KOPT-K1 (cell line): Measurements from ENCODE around the gene ZDHHC14.

Source experiments
- H3K27ac ChIP-seq: fragments of 200-600 bp; sonication (generic); 2 replicates; pipeline ENCODE4 v1.5.1; 2016; ENCODE audit warnings: antibody characterized with exemption, mild to moderate bottlenecking, low read depth, low read length; ENCODE audit not compliant: poor library complexity, severe bottlenecking
- H3K36me3 ChIP-seq: fragments of 200-600 bp; sonication (generic); 2 replicates; pipeline ENCODE4 v1.5.1; 2017; ENCODE audit warnings: antibody characterized with exemption, mild to moderate bottlenecking, low read length, moderate library complexity; ENCODE audit not compliant: insufficient read depth
- H3K9me3 ChIP-seq: fragments of 200-600 bp; sonication (generic); 2 replicates; pipeline ENCODE4 v1.5.1; 2017; ENCODE audit warnings: antibody characterized with exemption, low read length, mild to moderate bottlenecking; ENCODE audit not compliant: insufficient read depth, poor library complexity, severe bottlenecking

Gene ZDHHC14

DNA sequence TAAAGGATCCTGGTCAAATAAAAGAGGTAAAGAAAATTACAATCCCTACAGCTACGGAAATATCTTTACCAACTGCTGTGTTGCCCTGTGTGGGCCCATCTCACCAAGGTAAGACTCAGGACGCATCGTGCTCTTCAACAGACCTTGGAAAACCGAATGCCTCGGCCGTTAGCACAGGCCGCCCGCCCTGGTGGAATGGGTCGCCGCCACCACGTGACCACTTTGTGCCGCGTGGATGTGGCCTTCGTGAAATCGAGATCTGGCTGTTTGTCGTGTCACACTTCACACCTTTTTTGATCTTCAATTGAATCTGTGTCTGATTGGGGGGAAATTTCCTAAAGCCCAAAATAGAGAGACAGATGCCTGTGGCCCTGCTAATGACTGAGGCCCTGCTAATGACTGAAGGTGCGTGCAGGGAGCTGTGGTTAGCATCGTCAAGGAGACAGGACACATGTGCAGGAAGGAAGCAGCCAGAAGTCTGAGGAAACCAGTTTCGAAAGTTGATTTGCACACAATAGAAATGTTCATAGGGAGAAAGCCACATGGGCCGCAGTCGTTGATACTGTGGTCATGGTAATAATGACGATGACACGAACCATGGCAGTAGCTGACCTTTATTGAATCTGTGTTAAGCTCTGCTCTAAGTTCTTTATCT is 266.4 kb downstream of the ZDHHC14 start:
- H3K36me3 ChIP-seq = no peaks in the 10 kb centered on the region
- H3K27ac ChIP-seq = peak overlapping the region; percentile 38
- no peaks in the 10 kb centered on the region for H3K9me3 ChIP-seq

DNA sequence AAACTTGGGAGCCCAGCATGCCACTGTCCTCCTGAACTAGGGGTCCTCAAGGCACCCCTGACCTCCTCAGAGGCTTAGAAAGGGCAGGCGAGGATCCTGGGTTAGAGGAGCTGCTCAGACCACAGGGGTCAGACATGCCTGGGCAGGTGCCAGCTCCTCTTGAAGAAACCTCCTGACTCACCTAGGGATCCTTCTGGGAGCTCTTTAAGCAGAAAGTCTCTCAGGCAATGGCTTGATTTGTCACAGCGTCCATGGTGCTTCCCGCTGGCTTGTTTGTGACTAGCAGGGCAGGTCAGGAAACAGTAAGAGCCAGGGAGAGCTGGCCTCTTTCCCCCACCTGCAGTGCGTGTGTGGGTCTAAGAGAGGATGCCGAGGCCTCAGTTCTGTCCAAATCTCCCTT is 267.6 kb downstream of the ZDHHC14 start:
- no peaks in the 10 kb centered on the region for H3K9me3 ChIP-seq
- H3K36me3 ChIP-seq = no peaks in the 10 kb centered on the region
- H3K27ac ChIP-seq = peak overlapping the region; percentile 38

DNA sequence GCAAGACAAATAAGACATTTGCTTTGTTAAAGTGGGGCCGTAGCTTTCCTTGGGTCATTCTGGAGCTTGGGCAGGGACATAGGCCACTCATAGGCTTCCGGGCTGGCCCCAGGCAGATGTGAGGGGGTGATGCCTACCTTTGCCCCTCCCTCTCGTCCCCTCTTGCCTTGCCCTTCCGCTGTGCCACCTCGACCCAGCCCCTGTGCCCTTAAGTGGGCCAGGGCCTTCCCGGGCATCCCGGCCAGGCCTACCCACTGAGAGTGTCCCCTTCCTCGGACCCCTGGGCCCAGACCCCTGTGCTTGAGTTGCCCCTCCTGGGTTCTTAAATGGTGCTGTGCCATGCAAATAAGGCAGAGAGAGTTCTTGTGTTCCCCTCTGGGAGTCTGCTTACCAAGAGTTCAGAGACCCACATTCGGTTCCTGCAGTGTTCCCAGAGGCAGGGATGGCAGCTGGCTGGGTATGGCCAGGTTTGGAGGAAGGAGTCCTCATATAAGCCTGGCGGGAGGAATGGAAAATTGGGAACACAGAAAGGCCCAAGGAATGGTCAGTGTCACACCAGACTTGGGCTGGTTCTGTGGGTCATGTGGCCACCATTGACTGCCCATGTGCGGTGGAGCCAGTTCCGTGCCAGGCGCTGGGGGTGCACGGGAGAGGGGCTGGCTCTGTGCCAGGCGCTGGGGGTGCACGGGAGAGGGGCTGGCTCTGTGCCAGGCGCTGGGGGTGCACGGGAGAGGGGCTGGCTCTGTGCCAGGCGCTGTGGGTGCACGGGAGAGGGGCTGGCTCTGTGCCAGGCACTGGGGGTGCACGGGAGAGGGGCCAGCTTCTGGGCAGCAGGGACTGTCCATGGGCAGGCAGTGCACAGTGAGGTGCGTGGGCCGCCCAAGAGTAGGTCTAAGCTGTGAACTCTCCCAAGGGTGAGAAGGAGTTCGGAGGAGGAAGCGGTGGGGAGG is 268.6 kb downstream of the ZDHHC14 start:
- H3K27ac ChIP-seq = no peak overlapping the region
- H3K9me3 ChIP-seq = no peaks in the 10 kb centered on the region
- H3K36me3 ChIP-seq = no peaks in the 10 kb centered on the region

DNA sequence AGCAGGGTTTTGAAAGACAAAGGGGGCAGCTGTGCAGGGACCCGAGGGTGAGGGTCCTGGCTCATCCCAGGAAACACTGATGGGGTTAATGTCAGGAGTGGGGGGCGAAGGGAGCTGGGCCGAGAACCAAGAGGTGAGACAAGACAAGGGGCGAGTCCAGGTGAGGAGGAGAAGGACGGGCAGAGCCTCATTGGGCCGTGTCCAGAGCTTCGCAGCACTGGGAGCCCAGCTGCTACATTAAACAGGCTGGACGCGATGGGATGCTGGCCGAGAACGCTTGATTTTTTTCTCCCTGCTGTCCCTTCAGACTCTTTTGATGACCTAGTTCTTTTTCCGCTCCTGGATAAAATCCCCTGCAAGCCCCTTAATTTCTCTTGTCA is 269.3 kb downstream of the ZDHHC14 start:
- Histone ChIP-seq H3K9me3 (no peaks in the 10 kb centered on the region), H3K27ac (no peak overlapping the region), H3K36me3 (no peaks in the 10 kb centered on the region)

DNA sequence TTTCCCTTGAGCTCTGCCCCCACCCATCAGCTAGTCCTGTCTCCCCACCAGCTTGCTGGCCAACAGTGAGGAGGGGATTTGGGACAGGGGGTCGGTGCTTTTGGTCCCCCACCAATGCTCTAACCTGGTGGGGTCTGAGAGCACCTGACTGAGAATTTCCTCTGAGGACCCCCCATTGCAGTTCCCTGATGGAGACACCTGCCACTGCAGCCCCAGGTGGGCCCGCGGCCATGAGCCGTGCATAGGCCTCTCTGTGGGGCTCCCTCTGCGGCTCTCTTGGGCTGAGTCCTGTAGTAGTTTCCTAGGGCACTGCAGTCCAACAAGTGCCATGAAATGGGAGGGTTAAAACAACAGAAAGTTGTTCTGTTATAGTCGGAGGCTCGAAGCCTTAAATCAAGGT is 269.8 kb downstream of the ZDHHC14 start:
- no peaks in the 10 kb centered on the region for H3K9me3 ChIP-seq
- no peaks in the 10 kb centered on the region for H3K36me3 ChIP-seq
- no peak overlapping the region for H3K27ac ChIP-seq

DNA sequence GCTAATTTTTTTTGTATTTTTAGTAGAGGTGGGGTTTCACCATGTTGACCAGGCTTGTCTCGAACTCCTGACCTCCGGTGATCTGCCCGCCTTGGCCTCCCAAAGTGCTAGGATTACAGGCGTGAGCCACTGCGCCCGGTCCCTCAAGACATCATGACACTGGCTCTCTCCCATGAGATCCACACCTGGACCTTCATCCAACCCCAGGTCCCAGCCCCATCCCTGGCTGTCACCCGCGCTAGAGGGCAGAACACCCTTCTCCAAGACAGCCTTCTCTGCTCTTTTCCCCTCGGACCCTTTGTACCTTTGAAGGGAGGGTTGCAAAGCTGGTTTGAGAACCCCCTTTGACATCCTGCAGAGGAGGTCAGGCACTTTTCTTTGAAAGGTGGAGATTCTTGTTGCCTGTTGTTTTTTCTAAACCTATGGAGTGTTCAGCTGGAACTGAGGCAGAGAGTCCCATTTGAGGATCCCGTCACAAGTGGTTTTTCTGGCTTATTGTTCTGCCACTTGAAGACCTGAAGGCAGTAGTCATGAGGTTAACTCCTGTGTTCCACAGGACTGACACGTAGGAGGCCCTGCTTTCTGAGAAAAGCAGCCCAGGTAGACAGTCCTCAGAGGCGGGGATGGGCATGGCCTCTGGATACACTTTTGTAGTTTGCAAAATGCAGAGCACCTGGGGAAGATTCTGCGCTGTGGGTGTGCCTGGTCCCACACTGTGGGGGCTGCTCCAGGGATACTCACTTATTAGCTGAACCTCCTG is 270.9 kb downstream of the ZDHHC14 start:
- no peak overlapping the region for H3K27ac ChIP-seq
- H3K36me3 ChIP-seq = no peaks in the 10 kb centered on the region
- H3K9me3 ChIP-seq = no peaks in the 10 kb centered on the region

DNA sequence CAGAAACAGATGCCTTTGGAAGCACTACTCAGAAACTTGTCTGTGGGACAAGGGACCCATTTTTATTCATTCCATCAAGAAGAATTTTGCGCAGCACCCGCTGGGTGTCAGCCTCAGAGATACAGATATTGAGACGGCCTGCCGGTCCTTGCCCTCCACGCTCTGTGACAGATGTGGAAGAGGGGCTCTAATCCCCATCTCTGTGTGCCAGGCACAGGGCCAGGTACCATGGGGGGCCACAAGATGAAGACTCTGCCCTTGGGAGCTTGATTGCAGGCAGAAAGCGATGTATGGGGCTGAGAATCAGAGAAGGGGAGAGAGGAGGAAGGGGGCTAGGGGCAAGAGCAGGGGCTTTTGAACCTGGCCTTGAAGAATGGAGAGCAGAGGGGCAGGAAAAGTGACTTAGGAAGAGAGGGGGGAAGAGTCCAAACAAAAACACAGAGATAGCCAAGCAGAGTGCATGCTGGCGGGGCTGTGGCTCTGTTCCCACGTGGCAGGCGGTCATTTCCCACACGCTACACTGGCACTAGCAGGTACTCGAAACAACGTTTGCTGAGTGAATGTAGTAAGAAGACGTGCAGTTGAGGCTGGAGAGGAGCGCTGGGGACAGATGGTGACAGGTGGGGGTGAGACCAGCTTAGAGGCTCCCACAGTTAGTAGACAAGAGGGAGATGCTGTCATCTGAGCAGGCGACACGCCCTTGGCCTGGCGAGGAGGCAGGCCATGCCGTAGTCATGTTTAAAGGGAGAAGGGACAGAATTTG is 271.8 kb downstream of the ZDHHC14 start:
- Histone ChIP-seq H3K9me3 (no peaks in the 10 kb centered on the region), H3K36me3 (no peaks in the 10 kb centered on the region), H3K27ac (no peak overlapping the region)

DNA sequence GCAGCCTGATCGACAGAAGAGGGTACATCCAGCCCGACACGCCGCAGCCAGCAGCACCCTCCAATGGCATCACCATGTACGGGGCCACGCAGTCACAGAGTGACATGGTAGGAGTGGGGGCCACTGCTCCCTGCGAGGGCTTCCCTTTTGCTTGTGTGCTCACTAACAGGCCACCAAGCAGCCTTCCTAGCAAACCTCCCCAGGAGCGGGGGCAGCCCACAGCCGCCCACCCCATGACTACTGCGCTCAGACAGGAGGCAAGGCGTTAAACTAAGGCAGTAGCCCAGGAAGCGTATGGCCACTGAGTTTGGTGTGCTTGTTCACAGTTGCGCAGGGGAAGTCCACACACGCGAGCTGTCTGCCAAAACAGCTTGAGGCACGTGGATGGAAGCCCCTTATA is 272.5 kb downstream of the ZDHHC14 start:
- Histone ChIP-seq H3K27ac (no peak overlapping the region), H3K9me3 (no peaks in the 10 kb centered on the region), H3K36me3 (no peaks in the 10 kb centered on the region)

DNA sequence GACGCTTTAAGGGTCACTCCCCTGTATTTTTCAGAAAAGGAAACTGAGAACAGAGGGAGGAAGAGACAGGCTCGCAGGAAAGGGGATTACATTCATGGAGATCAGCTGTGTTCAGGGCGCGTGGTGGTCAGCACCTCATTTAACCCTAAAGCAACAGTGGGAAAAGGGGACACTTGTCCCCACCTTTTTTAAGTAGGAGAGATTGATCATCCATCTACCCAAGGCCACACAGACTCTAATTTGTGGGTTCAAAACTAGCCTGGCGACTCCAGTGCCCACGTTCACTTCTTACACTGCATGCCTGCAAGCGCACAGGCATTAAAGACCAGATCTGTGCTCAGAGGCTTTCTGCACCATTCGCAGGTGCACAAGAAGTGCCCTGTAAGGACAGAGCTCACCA is 274.1 kb downstream of the ZDHHC14 start:
- Histone ChIP-seq H3K27ac (no peak overlapping the region), H3K9me3 (no peaks in the 10 kb centered on the region), H3K36me3 (no peaks in the 10 kb centered on the region)

DNA sequence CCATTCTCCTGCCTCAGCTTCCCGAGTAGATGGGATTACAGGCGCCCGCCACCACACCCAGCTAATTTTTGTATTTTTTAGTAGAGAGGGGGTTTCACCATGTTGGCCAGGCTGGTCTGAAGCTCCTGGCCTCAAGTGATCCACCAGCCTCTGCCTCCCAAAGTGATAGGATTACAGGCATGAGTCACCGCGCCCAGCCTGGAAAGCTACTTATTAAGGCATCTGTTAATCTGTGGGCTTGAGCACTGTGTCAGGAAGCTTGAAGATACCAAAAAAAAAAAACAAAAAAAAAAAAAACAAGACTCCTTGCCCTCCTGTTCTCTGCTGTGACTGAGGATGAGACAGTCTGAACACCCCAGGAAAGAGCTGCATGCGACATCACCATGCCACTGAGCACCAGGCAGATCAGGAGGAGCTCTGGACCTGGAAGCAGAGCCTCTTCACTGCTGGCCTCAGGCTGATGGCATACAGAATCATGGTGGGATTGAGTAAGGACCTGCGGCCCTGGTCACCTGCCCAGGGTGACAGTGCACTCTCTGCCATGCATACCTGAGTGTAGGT is 275.5 kb downstream of the ZDHHC14 start:
- no peaks in the 10 kb centered on the region for H3K9me3 ChIP-seq
- H3K27ac ChIP-seq = no peak overlapping the region
- no peaks in the 10 kb centered on the region for H3K36me3 ChIP-seq

DNA sequence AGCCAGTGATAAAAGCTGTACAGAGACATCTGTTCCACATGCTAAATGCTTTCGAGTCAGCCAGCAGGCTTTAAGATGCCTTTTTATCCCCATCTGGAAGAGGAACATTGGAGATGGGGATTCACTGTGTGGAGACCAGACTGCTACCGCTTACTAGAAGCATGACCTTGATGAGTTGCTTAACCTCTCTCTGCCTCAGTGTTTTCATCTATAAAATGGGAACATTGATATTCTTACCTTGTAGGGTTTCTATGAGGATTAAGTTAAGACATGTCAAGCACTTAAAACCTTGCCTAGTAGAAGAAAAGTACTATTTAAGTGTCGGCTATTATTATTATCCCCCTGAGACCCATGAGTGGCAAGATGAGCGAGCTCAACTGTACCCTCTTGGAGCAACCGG is 276.8 kb downstream of the ZDHHC14 start:
- no peak overlapping the region for H3K27ac ChIP-seq
- no peaks in the 10 kb centered on the region for H3K9me3 ChIP-seq
- no peaks in the 10 kb centered on the region for H3K36me3 ChIP-seq

DNA sequence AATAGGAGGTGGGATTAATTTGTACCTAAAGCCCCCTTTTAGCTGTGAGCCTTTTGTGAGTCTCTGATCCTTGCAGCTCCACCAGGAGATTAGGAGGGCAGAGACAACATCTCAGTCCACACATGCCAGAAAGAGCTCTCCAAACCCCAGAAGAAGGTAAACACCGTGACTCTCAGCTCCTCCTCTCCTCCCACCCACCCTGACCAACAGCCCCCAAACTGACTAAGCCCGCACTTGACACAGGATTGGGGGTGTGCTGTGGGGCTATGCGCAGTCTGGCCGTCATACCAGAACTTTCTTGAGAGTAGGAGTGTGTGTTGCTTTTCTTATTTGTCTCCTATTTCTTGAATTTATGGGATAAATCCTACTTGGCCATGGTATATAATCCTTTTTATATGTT is 277.3 kb downstream of the ZDHHC14 start:
- Histone ChIP-seq H3K36me3 (no peaks in the 10 kb centered on the region), H3K27ac (no peak overlapping the region), H3K9me3 (no peaks in the 10 kb centered on the region)

DNA sequence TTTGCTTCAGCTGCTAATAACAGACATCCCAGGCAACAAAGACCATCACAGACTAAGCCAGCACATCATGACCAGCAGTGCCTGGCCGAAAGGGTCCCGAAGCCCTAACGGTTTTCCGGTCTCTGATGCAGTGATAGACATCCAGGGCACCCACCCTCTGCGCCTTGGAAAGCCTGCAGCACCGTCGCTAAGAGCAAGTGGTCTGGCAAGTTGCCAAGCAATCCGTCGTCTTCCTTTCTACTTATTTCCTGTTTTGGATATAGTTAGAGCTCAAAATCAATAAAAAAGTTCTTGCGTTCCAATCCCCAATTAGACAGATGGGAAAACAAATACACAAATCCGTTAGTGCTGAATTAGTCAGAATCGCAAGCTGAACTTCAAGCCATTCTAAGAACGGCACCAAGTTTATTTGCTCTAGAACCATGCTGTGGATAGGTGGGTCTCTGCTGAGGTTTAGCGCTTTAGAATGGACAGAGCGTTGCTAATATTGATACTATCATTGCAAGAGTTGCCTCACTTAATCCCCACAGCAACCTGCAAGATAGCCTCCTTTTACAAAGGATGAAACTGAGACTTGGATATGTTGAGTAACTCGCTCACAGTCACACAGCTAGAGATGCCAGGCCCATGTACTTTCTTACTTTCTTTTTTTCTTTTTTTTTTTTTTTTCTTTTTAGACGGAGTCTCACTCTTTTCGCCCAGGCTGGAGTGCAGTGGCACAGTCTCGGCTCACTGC is 278.7 kb downstream of the ZDHHC14 start:
- Histone ChIP-seq H3K9me3 (no peaks in the 10 kb centered on the region), H3K36me3 (no peaks in the 10 kb centered on the region), H3K27ac (no peak overlapping the region)

DNA sequence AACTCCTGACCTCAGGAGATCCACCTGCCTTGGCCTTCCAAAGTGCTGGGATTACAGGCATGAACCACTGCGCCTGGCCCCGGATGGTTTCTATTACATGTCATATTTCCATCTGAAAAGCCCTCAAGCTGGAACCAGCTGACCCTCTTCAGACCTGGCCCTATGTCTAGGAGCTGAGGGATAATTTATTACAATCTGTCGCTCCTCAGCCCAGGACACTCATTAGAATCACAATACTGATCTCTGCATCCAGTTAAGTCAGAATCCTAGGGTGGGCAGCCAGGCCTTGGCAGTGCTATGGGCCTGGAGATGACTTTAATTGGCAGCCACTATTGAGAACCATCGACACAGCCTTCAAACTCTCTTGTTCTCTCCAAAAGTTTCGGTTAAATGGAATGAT is 279.4 kb downstream of the ZDHHC14 start:
- no peaks in the 10 kb centered on the region for H3K9me3 ChIP-seq
- no peaks in the 10 kb centered on the region for H3K36me3 ChIP-seq

More for the DNA sequence above, 279.4 kb downstream of the ZDHHC14 start:
- H3K27ac ChIP-seq = no peak overlapping the region
